ENCODE results near the gene DOP1B. TPM values are rescaled to one million over a fixed set of nuclear protein-coding genes. Genes with fewer than 3 reads are reported as not detected.
"Not testable (repeated sequence)": the region's sequence is repeated elsewhere in the genome, so short reads cannot be mapped to it uniquely, and the experiment has no call there.

Gene DOP1B
- polyA plus RNA-seq, 3 donors from 2014 or later, result 2.5 to 15.5 (median 4.5) TPM

- Mint-ChIP-seq H3K27ac (peak overlapping the region in 2 of 6 donors; percentile 21 to 34), H3K4me1 (peaks cover 23 to 42% of the 10 kb centered on the region in 2 donors), H3K4me3 (peak overlapping the region in 1 of 5 donors; percentile 31), H3K36me3 (peaks cover 4 to 15% (median 10%) of the 10 kb centered on the region in 3 donors), H3K27me3 (ENCODE audit: low read depth in 3 of 3) (no peaks in the 10 kb centered on the region), H3K9me3 (no peaks in the 10 kb centered on the region)
- DNase-seq, result no peak
Measured at GRCh38 chr21:36186506-36187399, 30.1 kb downstream of the DOP1B start.

- peaks cover 23 to 37% of the 10 kb centered on the region in 2 donors for H3K4me1 Mint-ChIP-seq
- H3K9me3 Mint-ChIP-seq, result no peaks in the 10 kb centered on the region
- H3K36me3 Mint-ChIP-seq, result peaks cover 4 to 15% (median 10%) of the 10 kb centered on the region in 3 donors
- H3K27me3 Mint-ChIP-seq (ENCODE audit: low read depth in 3 of 3), result no peaks in the 10 kb centered on the region
- DNase-seq, result no peak
- H3K4me3 Mint-ChIP-seq, result no peak overlapping the region
- peak overlapping the region in 3 of 6 donors; percentile 42 to 68 (median 43) for H3K27ac Mint-ChIP-seq
Measured at GRCh38 chr21:36188081-36188681, 31.6 kb downstream of the DOP1B start.

GRCh38 chr21:36188937-36189336 is 32.3 kb downstream of the DOP1B start:
- DNase-seq, result no peak
- Mint-ChIP-seq H3K9me3 (no peaks in the 10 kb centered on the region), H3K36me3 (peaks cover 4 to 15% (median 10%) of the 10 kb centered on the region in 3 donors), H3K27ac (peak overlapping the region in 3 of 6 donors; percentile 42 to 80 (median 66)), H3K4me1 (peaks cover 23 to 37% of the 10 kb centered on the region in 2 donors), H3K4me3 (no peak overlapping the region), H3K27me3 (ENCODE audit: low read depth in 3 of 3) (no peaks in the 10 kb centered on the region)

GRCh38 chr21:36190736-36191135 is 34.1 kb downstream of the DOP1B start:
- Mint-ChIP-seq H3K36me3 (peaks cover 4 to 15% (median 10%) of the 10 kb centered on the region in 3 donors), H3K9me3 (no peaks in the 10 kb centered on the region), H3K27ac (peak overlapping the region in 2 of 6 donors; percentile 59 to 72), H3K4me3 (no peak overlapping the region), H3K4me1 (peaks cover 21 to 29% of the 10 kb centered on the region in 2 donors), H3K27me3 (ENCODE audit: low read depth in 3 of 3) (no peaks in the 10 kb centered on the region)
- DNase-seq, result no peak

- no peak for DNase-seq
- H3K27ac Mint-ChIP-seq, result no peak overlapping the region
- H3K4me1 Mint-ChIP-seq, result peaks cover 11 to 23% of the 10 kb centered on the region in 2 donors
- no peak overlapping the region for H3K4me3 Mint-ChIP-seq
- peaks cover 2 to 13% (median 6%) of the 10 kb centered on the region in 3 donors for H3K36me3 Mint-ChIP-seq
- no peaks in the 10 kb centered on the region for H3K27me3 Mint-ChIP-seq (ENCODE audit: low read depth in 3 of 3)
- H3K9me3 Mint-ChIP-seq, result no peaks in the 10 kb centered on the region
Measured at GRCh38 chr21:36193200-36193599, 36.6 kb downstream of the DOP1B start.

- no peaks in the 10 kb centered on the region for H3K27me3 Mint-ChIP-seq (ENCODE audit: low read depth in 3 of 3)
- H3K36me3 Mint-ChIP-seq, result peaks cover 3 to 13% (median 9%) of the 10 kb centered on the region in 3 donors
- no peak for DNase-seq
- H3K4me3 Mint-ChIP-seq, result no peak overlapping the region
- H3K4me1 Mint-ChIP-seq, result peaks cover 3 to 14% of the 10 kb centered on the region in 2 donors
- no peaks in the 10 kb centered on the region for H3K9me3 Mint-ChIP-seq
- no peak overlapping the region for H3K27ac Mint-ChIP-seq
Measured at GRCh38 chr21:36194024-36194423, 37.4 kb downstream of the DOP1B start.

GRCh38 chr21:36195613-36196012 is 39.0 kb downstream of the DOP1B start:
- Mint-ChIP-seq H3K36me3 (peaks cover 8 to 19% (median 12%) of the 10 kb centered on the region in 3 donors), H3K27ac (no peak overlapping the region), H3K4me1 (peaks cover 0 to 9% of the 10 kb centered on the region in 2 donors), H3K4me3 (no peak overlapping the region), H3K27me3 (ENCODE audit: low read depth in 3 of 3) (no peaks in the 10 kb centered on the region), H3K9me3 (no peaks in the 10 kb centered on the region)
- no peak for DNase-seq

GRCh38 chr21:36199021-36199420 is 42.4 kb downstream of the DOP1B start:
- Mint-ChIP-seq H3K27me3 (ENCODE audit: low read depth in 3 of 3) (no peaks in the 10 kb centered on the region), H3K27ac (peak overlapping the region in 2 of 6 donors; percentile 20 to 48)

GRCh38 chr21:36199575-36199974 is 43.0 kb downstream of the DOP1B start:
- H3K36me3 Mint-ChIP-seq, result peaks cover 8 to 25% (median 11%) of the 10 kb centered on the region in 3 donors
- not testable (repeated sequence) for H3K27me3 Mint-ChIP-seq (ENCODE audit: low read depth in 3 of 3); DNase-seq; H3K4me3 Mint-ChIP-seq; H3K9me3 Mint-ChIP-seq
- H3K4me1 Mint-ChIP-seq, result peaks cover 9 to 18% of the 10 kb centered on the region in 2 donors
- H3K27ac Mint-ChIP-seq, result peak overlapping the region in 2 of 6 donors; percentile 8 to 20

More at GRCh38 chr21:36199021-36199420, 42.4 kb downstream of the DOP1B start:
- H3K4me1 Mint-ChIP-seq, result peaks cover 9 to 18% of the 10 kb centered on the region in 2 donors
- H3K9me3 Mint-ChIP-seq, result no peaks in the 10 kb centered on the region
- H3K36me3 Mint-ChIP-seq, result peaks cover 8 to 25% (median 11%) of the 10 kb centered on the region in 3 donors
- H3K4me3 Mint-ChIP-seq, result no peak overlapping the region
- no peak for DNase-seq

GRCh38 chr21:36200081-36200561 is 43.5 kb downstream of the DOP1B start:
- H3K27ac Mint-ChIP-seq, result no peak overlapping the region
- no peaks in the 10 kb centered on the region for H3K27me3 Mint-ChIP-seq (ENCODE audit: low read depth in 3 of 3)
- peaks cover 8 to 25% (median 11%) of the 10 kb centered on the region in 3 donors for H3K36me3 Mint-ChIP-seq
- DNase-seq, result no peak
- H3K9me3 Mint-ChIP-seq, result no peaks in the 10 kb centered on the region
- H3K4me1 Mint-ChIP-seq, result peaks cover 9 to 18% of the 10 kb centered on the region in 2 donors
- H3K4me3 Mint-ChIP-seq, result no peak overlapping the region

GRCh38 chr21:36202726-36203602 is 46.3 kb downstream of the DOP1B start:
- no peak overlapping the region for H3K4me3 Mint-ChIP-seq
- peak overlapping the region in 5 of 6 donors; percentile 24 to 56 (median 46) for H3K27ac Mint-ChIP-seq
- H3K4me1 Mint-ChIP-seq, result peaks cover 9 to 14% of the 10 kb centered on the region in 2 donors
- H3K9me3 Mint-ChIP-seq, result no peaks in the 10 kb centered on the region
- peaks cover 8 to 21% (median 11%) of the 10 kb centered on the region in 3 donors for H3K36me3 Mint-ChIP-seq
- no peak for DNase-seq
- H3K27me3 Mint-ChIP-seq (ENCODE audit: low read depth in 3 of 3), result no peaks in the 10 kb centered on the region

GRCh38 chr21:36203603-36203889 is 46.9 kb downstream of the DOP1B start:
- Mint-ChIP-seq H3K9me3 (no peaks in the 10 kb centered on the region), H3K4me1 (peaks cover 9 to 14% of the 10 kb centered on the region in 2 donors), H3K27me3 (ENCODE audit: low read depth in 3 of 3) (no peaks in the 10 kb centered on the region), H3K27ac (peak overlapping the region in 4 of 6 donors; percentile 24 to 67 (median 34)), H3K36me3 (peaks cover 8 to 21% (median 11%) of the 10 kb centered on the region in 3 donors), H3K4me3 (no peak overlapping the region)
- DNase-seq, result no peak

GRCh38 chr21:36204980-36205379 is 48.4 kb downstream of the DOP1B start:
- H3K9me3 Mint-ChIP-seq, result no peaks in the 10 kb centered on the region
- peaks cover 9 to 21% of the 10 kb centered on the region in 2 donors for H3K4me1 Mint-ChIP-seq
- H3K4me3 Mint-ChIP-seq, result no peak overlapping the region
- DNase-seq, result no peak
- peaks cover 0 to 3% (median 0%) of the 10 kb centered on the region in 3 donors for H3K27me3 Mint-ChIP-seq (ENCODE audit: low read depth in 3 of 3)
- H3K36me3 Mint-ChIP-seq, result peaks cover 6 to 16% (median 9%) of the 10 kb centered on the region in 3 donors
- peak overlapping the region in 1 of 6 donors; percentile 10 for H3K27ac Mint-ChIP-seq

All from immature natural killer cell (primary cell).